Smooth muscle cell of trachea (primary cell): ENCODE results near the gene ZIC1. TPM values are rescaled to one million over a fixed set of nuclear protein-coding genes. Genes with fewer than 3 reads are reported as not detected.

Experiments used
- total RNA-seq: library from RNA; depleted of rRNA; stranded (reverse); fragments of >200 nt; gene quantifications from 2 replicates; pipeline ENCODE4 v1.2.1, GENCODE V29; 2014

Gene ZIC1
- not detected in 2 replicates for total RNA-seq

GRCh38 chr3:147409143-147410115 lies at the start of gene ZIC1:
Gene ZIC1, plus strand, starts transcription at chr3:147409365. Its CDS starts 748 bp downstream, at chr3:147410113.

GRCh38 chr3:147406028-147406931 lies 2.9 kb upstream of the ZIC1 start, which contains the start of gene ZIC4:
Gene ZIC4, minus strand, starts transcription at chr3:147406543. Its CDS starts 3,746 bp downstream, at chr3:147402797.

Other genes starting within 250 kb of the ZIC1 start
- gene ZIC4, start 2.8 kb upstream of the ZIC1 start, total RNA-seq: not detected in 2 replicates